ENCODE data around the gene LENEP. TPM values are rescaled to one million over a fixed set of nuclear protein-coding genes. Genes with fewer than 3 reads are reported as not detected.
A peak's percentile ranks its signal among the peaks of the same experiment; 100 is the strongest.

Gene LENEP
- total and polyA plus RNA-seq, 12 donors: 0.44 TPM; not detected in 11

DNA sequence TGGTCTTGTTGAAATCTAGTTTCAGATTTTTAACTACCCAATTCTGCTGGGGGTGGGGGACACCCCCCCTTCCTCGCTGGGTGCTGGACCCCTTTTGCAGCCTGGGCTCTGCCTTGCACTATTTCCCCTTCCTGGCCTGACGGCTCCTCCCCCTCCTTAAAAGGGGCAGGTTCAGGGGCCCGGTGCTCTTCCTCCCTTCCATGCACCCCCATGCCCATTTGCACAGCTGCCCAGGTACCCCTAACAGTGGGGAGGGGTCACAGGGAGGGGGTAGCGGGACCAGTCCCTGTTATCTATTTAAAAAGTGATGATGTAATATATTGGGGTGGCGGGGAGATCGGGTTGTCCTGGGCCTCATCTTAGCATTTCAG, 24.5 kb downstream of the LENEP start:
- DNase-seq: peak in 5 of 7 donors; percentile 27 to 68 (median 44)
- intact Hi-C loops (cut with DNase I): no loop called here
- peak overlapping the region in 3 of 5 donors; percentile 53 to 76 (median 70) for H3K27ac ChIP-seq
- TF ChIP-seq, protein P1, sequence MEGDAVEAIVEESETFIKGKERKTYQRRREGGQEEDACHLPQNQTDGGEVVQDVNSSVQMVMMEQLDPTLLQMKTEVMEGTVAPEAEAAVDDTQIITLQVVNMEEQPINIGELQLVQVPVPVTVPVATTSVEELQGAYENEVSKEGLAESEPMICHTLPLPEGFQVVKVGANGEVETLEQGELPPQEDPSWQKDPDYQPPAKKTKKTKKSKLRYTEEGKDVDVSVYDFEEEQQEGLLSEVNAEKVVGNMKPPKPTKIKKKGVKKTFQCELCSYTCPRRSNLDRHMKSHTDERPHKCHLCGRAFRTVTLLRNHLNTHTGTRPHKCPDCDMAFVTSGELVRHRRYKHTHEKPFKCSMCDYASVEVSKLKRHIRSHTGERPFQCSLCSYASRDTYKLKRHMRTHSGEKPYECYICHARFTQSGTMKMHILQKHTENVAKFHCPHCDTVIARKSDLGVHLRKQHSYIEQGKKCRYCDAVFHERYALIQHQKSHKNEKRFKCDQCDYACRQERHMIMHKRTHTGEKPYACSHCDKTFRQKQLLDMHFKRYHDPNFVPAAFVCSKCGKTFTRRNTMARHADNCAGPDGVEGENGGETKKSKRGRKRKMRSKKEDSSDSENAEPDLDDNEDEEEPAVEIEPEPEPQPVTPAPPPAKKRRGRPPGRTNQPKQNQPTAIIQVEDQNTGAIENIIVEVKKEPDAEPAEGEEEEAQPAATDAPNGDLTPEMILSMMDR (IDR thresholded peaks at IDR 0.05): no peak
- TF ChIP-seq POLR2A (IDR thresholded peaks at IDR 0.05): no peak
- H3K9me3 ChIP-seq (replicated peaks in 1 of 3): no peaks in the 10 kb centered on the region
- H3K36me3 ChIP-seq (replicated peaks in 1 of 2): peaks cover 0 to 24% of the 10 kb centered on the region in 2 donors
- H3K4me1 ChIP-seq (replicated peaks in 1 of 2): peaks cover 22 to 36% of the 10 kb centered on the region in 2 donors
- H3K4me3 ChIP-seq: peak overlapping the region in 1 of 4 donors; percentile 25
- H3K27me3 ChIP-seq: no peaks in the 10 kb centered on the region
- 15 to 50% (median 42%) methylated on average over 3 to 6 of the region's 6 CpGs for WGBS, 4 donors

DNA sequence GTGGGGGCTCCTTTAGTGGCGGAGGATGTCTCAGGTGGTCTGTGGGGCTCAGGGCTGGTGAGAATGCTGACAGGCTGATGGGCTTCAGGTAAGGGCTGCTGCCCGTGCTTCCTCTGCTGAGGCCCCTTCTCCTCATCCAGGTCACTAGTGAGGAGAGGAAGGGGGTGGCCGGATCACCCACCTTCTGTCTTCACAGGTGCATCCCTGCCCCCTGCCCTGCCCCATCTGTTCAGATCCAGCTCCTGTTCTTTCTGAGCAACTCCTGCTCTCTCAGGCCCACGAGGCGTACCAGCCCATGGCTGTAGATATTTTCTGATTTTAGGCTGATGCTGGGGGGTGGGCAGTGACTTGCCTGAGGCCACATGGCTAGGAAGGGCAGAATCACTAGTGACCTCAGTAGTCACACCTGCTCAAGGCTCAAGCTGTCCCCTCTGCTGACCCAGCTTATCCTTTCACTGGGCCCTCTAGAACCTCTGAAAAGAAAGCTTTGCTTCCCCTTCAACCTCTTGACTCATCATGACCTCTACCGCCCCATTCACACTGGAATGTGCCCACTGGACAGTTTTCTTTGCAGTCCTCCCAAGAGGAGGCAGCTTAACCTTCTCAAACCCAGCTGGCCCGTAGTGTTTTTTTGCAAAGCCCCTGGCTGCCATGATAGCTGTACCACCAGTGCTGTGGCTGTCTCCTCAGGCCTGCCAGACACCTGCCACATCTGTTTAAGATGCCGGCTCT, 25.4 kb downstream of the LENEP start:
- no peak overlapping the region for H3K27ac ChIP-seq
- no peaks in the 10 kb centered on the region for H3K9me3 ChIP-seq (replicated peaks in 1 of 3)
- intact Hi-C loops (cut with DNase I): no loop called here
- DNase-seq: peak in 3 of 7 donors; percentile 16 to 60 (median 28)
- 80 to 82% (median 81%) methylated on average over 7 to 8 of the region's 8 CpGs for WGBS, 4 donors
- H3K4me3 ChIP-seq: no peak overlapping the region
- no peaks in the 10 kb centered on the region for H3K27me3 ChIP-seq
- TF ChIP-seq POLR2A (IDR thresholded peaks at IDR 0.05): no peak
- TF ChIP-seq, protein P1 (IDR thresholded peaks at IDR 0.05): no peak
- H3K4me1 ChIP-seq (replicated peaks in 1 of 2): peaks cover 16 to 27% of the 10 kb centered on the region in 2 donors
- H3K36me3 ChIP-seq (replicated peaks in 1 of 2): peaks cover 0 to 24% of the 10 kb centered on the region in 2 donors

DNA sequence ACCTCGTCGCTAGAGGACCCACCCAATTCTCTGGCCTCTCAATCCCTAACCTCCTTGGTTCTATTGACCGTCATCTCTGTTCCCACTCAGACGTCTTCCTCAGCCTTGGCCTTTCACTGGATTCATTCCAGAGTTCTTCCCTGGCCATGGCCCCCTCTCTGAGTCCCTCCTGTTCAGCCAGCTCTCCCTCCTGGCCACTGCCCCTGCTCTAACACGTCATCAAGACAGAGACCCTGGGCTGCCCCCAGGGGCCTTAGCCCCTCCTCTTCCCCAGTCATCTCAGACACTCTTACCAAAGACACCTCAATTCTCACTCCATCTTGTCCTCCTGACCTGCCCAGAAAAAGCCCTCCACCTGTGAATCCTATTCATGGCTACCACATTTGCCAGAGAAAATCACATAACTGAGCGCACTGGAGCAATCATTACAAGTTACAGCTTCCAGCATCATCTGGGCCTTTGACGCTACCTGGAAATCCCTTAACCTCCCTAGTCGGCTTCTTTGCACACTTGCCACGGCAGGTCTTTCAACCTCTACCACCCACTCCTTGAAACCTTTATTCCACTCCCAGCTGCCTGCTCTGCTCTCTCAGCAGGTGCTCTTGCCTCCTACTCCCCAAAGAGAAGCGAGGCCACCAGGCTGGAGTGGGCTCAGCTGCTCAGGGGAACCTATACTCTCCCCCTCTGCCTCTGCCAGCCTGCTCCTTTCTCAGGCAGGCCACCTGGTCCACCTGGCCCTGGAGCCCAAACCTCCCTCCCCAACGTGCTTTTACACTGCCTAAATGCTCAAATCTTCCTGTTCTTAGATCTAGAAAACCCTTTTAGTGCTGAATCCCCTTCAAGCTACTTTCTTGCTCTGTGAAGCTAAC, 26.2 kb downstream of the LENEP start:
- Histone ChIP-seq H3K9me3 (replicated peaks in 1 of 3) (no peaks in the 10 kb centered on the region), H3K27me3 (no peaks in the 10 kb centered on the region), H3K27ac (no peak overlapping the region), H3K4me1 (replicated peaks in 1 of 2) (peaks cover 16 to 24% of the 10 kb centered on the region in 2 donors), H3K36me3 (replicated peaks in 1 of 2) (peaks cover 0 to 22% of the 10 kb centered on the region in 2 donors), H3K4me3 (no peak overlapping the region)
- intact Hi-C loops (cut with DNase I): no loop called here
- DNase-seq: peak in 1 of 7 donors; percentile 54
- TF ChIP-seq, protein P1 (IDR thresholded peaks at IDR 0.05): no peak
- TF ChIP-seq POLR2A (IDR thresholded peaks at IDR 0.05): no peak
- WGBS, 4 donors: 72 to 77% (median 72%) methylated on average over 11 of the region's 11 CpGs
